ENCODE data around the gene TAF5. TPM values are rescaled to one million over a fixed set of nuclear protein-coding genes. Genes with fewer than 3 reads are reported as not detected.
A peak's percentile ranks its signal among the peaks of the same experiment; 100 is the strongest.
"Not testable (repeated sequence)": the region's sequence is repeated elsewhere in the genome, so short reads cannot be mapped to it uniquely, and the experiment has no call there.

Gene TAF5
- total and polyA plus RNA-seq, 7 donors, result 2.9 to 5.2 (median 3.8) TPM

- Histone ChIP-seq H3K27ac (no peak overlapping the region), H3K27me3 (ENCODE audit: insufficient read depth in 3 of 3, low read length in 2 of 3) (no peaks in the 10 kb centered on the region), H3K36me3 (ENCODE audit: insufficient read depth in 1 of 2, low read depth in 1 of 2) (no peaks in the 10 kb centered on the region), H3K4me3 (no peak overlapping the region), H3K4me1 (no peaks in the 10 kb centered on the region), H3K9me3 (no peaks in the 10 kb centered on the region)
- WGBS, 3 donors, result 67 to 71% (median 68%) methylated on average over 5 of the region's 5 CpGs
- intact Hi-C loops (cut with DNase I), result no loop called here
- TF ChIP-seq, protein P1, sequence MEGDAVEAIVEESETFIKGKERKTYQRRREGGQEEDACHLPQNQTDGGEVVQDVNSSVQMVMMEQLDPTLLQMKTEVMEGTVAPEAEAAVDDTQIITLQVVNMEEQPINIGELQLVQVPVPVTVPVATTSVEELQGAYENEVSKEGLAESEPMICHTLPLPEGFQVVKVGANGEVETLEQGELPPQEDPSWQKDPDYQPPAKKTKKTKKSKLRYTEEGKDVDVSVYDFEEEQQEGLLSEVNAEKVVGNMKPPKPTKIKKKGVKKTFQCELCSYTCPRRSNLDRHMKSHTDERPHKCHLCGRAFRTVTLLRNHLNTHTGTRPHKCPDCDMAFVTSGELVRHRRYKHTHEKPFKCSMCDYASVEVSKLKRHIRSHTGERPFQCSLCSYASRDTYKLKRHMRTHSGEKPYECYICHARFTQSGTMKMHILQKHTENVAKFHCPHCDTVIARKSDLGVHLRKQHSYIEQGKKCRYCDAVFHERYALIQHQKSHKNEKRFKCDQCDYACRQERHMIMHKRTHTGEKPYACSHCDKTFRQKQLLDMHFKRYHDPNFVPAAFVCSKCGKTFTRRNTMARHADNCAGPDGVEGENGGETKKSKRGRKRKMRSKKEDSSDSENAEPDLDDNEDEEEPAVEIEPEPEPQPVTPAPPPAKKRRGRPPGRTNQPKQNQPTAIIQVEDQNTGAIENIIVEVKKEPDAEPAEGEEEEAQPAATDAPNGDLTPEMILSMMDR (IDR thresholded peaks at IDR 0.05), result no peak
- ATAC-seq, result no peak
- no peak for DNase-seq
Measured at GRCh38 chr10:103355906-103356599, 11.7 kb upstream of the TAF5 start.

DNA sequence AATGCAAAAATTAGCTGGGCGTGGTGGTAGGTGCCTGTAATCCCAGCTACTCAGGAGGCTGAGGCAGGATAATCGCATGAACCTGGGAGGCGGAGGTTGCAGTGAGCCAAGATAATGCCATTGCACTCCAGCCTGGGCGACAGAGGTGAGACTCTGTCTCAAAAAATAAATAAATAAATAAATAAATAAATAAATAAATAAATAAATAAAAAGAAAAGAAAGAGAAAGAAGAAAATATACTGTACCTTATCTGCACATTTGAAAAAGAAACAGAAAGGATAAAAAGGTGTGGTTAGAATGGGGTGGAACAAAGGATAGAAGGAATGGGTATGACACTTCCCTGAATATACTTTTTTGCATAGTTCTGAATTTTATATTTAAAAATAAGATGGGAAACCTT, 8.3 kb upstream of the TAF5 start:
- H3K4me1 ChIP-seq; H3K27ac ChIP-seq; intact Hi-C loops (cut with DNase I); ATAC-seq; H3K4me3 ChIP-seq; H3K27me3 ChIP-seq (ENCODE audit: insufficient read depth in 3 of 3, low read length in 2 of 3); H3K36me3 ChIP-seq (ENCODE audit: insufficient read depth in 1 of 2, low read depth in 1 of 2); H3K9me3 ChIP-seq; DNase-seq: not testable (repeated sequence)
- WGBS, 3 donors, result 92 to 97% (median 93%) methylated on average over 4 of the region's 4 CpGs

GRCh38 chr10:103360791-103361190, 7.0 kb upstream of the TAF5 start:
- 78 to 89% (median 79%) methylated on average over 9 of the region's 9 CpGs for whole genome bisulfite sequencing, 3 donors

GRCh38 chr10:103367379-103367781, 396 bp upstream of the TAF5 start:
- H3K36me3 ChIP-seq (ENCODE audit: insufficient read depth in 1 of 2, low read depth in 1 of 2), result no peaks in the 10 kb centered on the region
- peak overlapping the region; percentile 88 for H3K27ac ChIP-seq
- H3K4me1 ChIP-seq, result peaks cover 8% of the 10 kb centered on the region
- WGBS, 3 donors, result 45 to 54% (median 52%) methylated on average over 10 of the region's 10 CpGs
- DNase-seq, result no peak
- ATAC-seq, result peak in 3 of 4 donors; percentile 11 to 14 (median 11)
- TF ChIP-seq, protein P1 (IDR thresholded peaks at IDR 0.05), result no peak
- no peaks in the 10 kb centered on the region for H3K9me3 ChIP-seq
- no peaks in the 10 kb centered on the region for H3K27me3 ChIP-seq (ENCODE audit: insufficient read depth in 3 of 3, low read length in 2 of 3)
- H3K4me3 ChIP-seq, result peak overlapping the region; percentile 95
- intact Hi-C loops (cut with DNase I), result no loop called here

More at GRCh38 chr10:103360791-103361190, 7.0 kb upstream of the TAF5 start:
- H3K9me3 ChIP-seq; H3K4me1 ChIP-seq; H3K36me3 ChIP-seq (ENCODE audit: insufficient read depth in 1 of 2, low read depth in 1 of 2); DNase-seq; ATAC-seq; intact Hi-C loops (cut with DNase I); H3K27me3 ChIP-seq (ENCODE audit: insufficient read depth in 3 of 3, low read length in 2 of 3); H3K4me3 ChIP-seq; H3K27ac ChIP-seq: not testable (repeated sequence)

DNA sequence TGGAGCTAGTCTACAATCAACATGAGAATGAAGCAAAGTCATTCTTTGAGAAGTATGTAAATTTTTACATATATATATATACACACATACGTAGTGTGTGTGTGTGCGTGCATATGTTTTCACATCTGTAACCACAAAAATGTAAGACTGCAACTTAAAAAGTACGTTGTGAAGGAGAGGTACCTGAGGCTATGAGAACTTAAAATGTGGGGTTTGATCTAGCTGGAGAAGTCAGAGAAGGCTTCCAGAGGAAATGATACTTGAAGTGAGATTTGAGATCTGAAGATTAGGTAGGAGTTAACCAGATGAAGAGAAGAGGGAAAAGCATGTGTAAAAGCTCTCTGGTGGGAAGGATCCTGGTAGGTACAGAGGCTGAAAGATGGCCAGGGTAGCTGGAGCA, 5.8 kb downstream of the TAF5 start:
- intact Hi-C loops (cut with DNase I), result no loop called here
- no peaks in the 10 kb centered on the region for H3K9me3 ChIP-seq
- H3K27me3 ChIP-seq (ENCODE audit: insufficient read depth in 3 of 3, low read length in 2 of 3), result no peaks in the 10 kb centered on the region
- H3K4me1 ChIP-seq, result peaks cover 8% of the 10 kb centered on the region
- 91 to 98% (median 93%) methylated on average over 3 of the region's 3 CpGs for WGBS, 3 donors
- H3K4me3 ChIP-seq, result no peak overlapping the region
- ATAC-seq (no peak), DNase-seq (no peak)
- H3K36me3 ChIP-seq (ENCODE audit: insufficient read depth in 1 of 2, low read depth in 1 of 2), result peaks cover 9 to 55% of the 10 kb centered on the region in 2 donors
- H3K27ac ChIP-seq, result no peak overlapping the region
- TF ChIP-seq, protein P1 (IDR thresholded peaks at IDR 0.05), result no peak
